ENCODE results near the gene MYH10. TPM values are rescaled to one million over a fixed set of nuclear protein-coding genes. Genes with fewer than 3 reads are reported as not detected.

Gene MYH10
- total RNA-seq, 1 donor from 2014 or later = 83.3 TPM

DNA sequence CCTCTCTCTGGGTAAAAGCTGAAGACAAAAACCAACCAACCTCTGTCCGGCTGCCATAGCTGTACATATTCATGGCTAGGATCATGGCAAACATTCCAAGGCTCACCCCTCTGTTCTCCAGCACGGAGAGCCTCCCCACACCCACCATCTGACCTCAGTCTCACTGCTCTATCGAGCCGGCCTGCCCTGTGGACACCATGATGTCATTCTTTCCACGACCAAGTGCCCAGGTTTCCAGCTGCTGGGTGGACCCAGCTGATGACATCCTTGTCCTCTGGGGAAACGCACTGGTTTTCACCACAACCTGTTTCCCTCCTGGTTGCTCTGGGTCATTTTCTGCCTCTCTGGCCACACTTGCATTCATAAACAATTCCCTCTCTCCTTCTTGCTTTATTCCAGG, 127.2 kb downstream of the MYH10 start:
- H3K27me3 ChIP-seq (ENCODE audit: low read depth) = no peaks in the 10 kb centered on the region
- TF ChIP-seq, protein P1, sequence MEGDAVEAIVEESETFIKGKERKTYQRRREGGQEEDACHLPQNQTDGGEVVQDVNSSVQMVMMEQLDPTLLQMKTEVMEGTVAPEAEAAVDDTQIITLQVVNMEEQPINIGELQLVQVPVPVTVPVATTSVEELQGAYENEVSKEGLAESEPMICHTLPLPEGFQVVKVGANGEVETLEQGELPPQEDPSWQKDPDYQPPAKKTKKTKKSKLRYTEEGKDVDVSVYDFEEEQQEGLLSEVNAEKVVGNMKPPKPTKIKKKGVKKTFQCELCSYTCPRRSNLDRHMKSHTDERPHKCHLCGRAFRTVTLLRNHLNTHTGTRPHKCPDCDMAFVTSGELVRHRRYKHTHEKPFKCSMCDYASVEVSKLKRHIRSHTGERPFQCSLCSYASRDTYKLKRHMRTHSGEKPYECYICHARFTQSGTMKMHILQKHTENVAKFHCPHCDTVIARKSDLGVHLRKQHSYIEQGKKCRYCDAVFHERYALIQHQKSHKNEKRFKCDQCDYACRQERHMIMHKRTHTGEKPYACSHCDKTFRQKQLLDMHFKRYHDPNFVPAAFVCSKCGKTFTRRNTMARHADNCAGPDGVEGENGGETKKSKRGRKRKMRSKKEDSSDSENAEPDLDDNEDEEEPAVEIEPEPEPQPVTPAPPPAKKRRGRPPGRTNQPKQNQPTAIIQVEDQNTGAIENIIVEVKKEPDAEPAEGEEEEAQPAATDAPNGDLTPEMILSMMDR (IDR thresholded peaks at IDR 0.05) = no peak
- peaks cover 76% of the 10 kb centered on the region for H3K36me3 ChIP-seq
- H3K4me3 ChIP-seq = no peak overlapping the region
- no peak for DNase-seq
- no peak for ATAC-seq
- intact Hi-C loops (cut with DNase I) = no loop called here
- no peak overlapping the region for H3K27ac ChIP-seq
- no peaks in the 10 kb centered on the region for H3K4me1 ChIP-seq
- no peaks in the 10 kb centered on the region for H3K9me3 ChIP-seq

DNA sequence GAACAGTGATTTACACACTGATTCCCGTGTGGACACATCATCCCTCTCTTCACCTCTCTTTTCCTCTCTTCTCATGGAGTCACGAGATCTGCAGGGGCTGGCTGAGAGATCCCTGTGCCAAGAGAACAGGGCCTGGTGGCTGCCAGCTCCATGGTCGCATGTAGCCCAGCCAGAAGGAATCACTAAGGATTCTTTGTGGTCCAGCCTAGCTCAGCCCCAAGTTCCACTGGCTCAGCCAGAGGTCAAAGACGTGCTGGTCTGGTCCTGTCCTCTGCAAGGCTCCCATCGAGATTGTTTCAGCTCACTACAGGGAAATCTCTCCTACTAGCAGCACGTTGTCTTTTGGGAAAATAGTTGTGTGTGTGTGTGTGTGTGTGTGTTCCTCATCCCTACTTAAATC, 128.4 kb downstream of the MYH10 start:
- Histone ChIP-seq H3K36me3 (peaks cover 71% of the 10 kb centered on the region), H3K27ac (no peak overlapping the region), H3K9me3 (no peaks in the 10 kb centered on the region), H3K27me3 (ENCODE audit: low read depth) (no peaks in the 10 kb centered on the region), H3K4me3 (no peak overlapping the region), H3K4me1 (no peaks in the 10 kb centered on the region)
- intact Hi-C loops (cut with DNase I) = no loop called here
- TF ChIP-seq, protein P1 (IDR thresholded peaks at IDR 0.05) = no peak
- no peak for ATAC-seq
- no peak for DNase-seq

DNA sequence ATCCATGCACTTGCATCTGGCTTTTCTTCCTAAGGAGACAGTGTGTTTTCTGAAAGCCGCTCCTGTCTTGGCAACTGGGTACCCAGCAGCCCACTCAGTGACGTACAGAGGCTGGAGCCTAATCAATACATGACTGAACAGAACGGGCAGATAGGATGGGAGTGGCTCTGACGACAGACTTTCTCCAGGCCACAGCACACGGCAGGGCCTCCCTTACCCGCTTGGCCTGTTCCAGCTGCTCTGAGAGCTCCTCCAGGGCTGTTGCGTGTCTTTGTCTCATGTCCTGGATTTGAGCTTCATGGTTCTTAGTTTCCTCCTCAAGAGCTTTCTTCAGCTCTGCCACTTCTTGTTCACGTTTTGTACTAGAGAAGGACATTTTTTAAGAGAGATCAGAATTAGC, 129.9 kb downstream of the MYH10 start:
- ATAC-seq = no peak
- Histone ChIP-seq H3K27me3 (ENCODE audit: low read depth) (no peaks in the 10 kb centered on the region), H3K4me3 (no peak overlapping the region), H3K36me3 (peaks cover 73% of the 10 kb centered on the region), H3K9me3 (no peaks in the 10 kb centered on the region), H3K4me1 (no peaks in the 10 kb centered on the region), H3K27ac (no peak overlapping the region)
- TF ChIP-seq, protein P1 (IDR thresholded peaks at IDR 0.05) = no peak
- intact Hi-C loops (cut with DNase I) = no loop called here
- no peak for DNase-seq

DNA sequence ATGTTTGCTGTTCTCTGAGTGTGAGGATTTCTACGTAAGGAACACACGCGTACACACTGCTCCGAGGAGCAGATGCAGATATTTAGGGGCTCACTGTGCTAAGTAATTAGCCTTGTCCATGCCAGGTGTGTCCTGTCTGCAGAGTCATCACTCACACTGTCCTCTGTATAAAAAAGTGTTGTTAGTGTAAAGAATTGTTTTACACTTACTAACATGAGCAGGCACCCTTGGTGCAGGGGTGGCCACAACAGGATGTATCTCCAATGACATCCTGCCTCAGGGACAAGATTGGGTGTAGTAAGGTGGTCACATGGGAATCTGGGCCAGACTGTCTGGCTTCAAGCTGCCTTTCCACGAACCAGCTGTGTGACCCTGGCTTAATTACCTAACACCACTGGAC, 130.9 kb downstream of the MYH10 start:
- no peaks in the 10 kb centered on the region for H3K27me3 ChIP-seq (ENCODE audit: low read depth)
- H3K4me3 ChIP-seq = no peak overlapping the region
- H3K9me3 ChIP-seq = no peaks in the 10 kb centered on the region
- ATAC-seq (no peak), DNase-seq (no peak)
- no peaks in the 10 kb centered on the region for H3K4me1 ChIP-seq
- TF ChIP-seq, protein P1 (IDR thresholded peaks at IDR 0.05) = no peak
- intact Hi-C loops (cut with DNase I) = no loop called here
- H3K27ac ChIP-seq = no peak overlapping the region
- peaks cover 71% of the 10 kb centered on the region for H3K36me3 ChIP-seq

DNA sequence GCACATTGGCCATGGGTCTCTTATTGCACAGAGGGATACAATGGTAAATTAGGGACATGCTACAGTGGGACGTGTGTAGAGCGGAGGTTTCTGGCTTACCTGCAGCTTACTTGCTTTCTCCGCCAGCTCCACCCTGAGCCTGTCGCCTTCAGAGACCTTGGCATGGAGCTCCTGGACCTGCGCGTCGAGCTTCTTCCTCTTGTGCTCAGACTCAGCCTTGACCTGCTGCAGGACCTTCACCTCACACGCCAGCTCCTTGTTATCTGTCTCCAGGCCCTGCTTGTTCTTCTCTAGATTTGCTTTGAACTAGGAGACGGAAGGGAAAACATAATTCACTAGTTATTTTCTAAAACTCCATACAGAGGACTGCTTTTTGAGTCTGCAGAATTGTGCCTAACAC, 131.4 kb downstream of the MYH10 start:
- DNase-seq = no peak
- no peaks in the 10 kb centered on the region for H3K4me1 ChIP-seq
- intact Hi-C loops (cut with DNase I) = no loop called here
- TF ChIP-seq, protein P1 (IDR thresholded peaks at IDR 0.05) = no peak
- ATAC-seq = no peak
- no peak overlapping the region for H3K27ac ChIP-seq
- no peak overlapping the region for H3K4me3 ChIP-seq
- peaks cover 70% of the 10 kb centered on the region for H3K36me3 ChIP-seq
- no peaks in the 10 kb centered on the region for H3K27me3 ChIP-seq (ENCODE audit: low read depth)
- no peaks in the 10 kb centered on the region for H3K9me3 ChIP-seq

DNA sequence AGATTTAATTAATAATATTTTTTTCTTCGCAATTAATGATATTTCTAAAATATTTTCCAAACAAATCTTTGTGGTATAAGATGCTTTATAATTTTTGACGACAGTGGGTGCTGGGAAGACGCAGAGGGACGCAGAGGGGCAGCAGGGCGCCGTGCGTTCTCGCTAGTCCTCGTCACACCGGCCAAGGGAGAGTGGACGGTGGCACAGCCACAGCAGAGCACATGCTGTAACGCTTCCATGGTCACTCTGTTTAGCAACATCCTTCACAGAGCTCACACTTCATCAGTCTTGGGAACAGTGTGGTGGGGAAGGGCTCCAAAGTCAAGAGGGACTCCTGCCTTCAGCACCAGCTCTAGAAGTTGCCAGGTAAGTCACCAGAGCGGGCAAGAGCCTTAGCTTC, 134.4 kb downstream of the MYH10 start:
- intact Hi-C loops (cut with DNase I) = no loop called here
- no peaks in the 10 kb centered on the region for H3K9me3 ChIP-seq
- H3K27ac ChIP-seq = no peak overlapping the region
- no peak for ATAC-seq
- H3K4me3 ChIP-seq = no peak overlapping the region
- H3K36me3 ChIP-seq = peaks cover 81% of the 10 kb centered on the region
- H3K27me3 ChIP-seq (ENCODE audit: low read depth) = no peaks in the 10 kb centered on the region
- TF ChIP-seq, protein P1 (IDR thresholded peaks at IDR 0.05) = no peak
- DNase-seq = no peak
- H3K4me1 ChIP-seq = no peaks in the 10 kb centered on the region

Data from lower lobe of right lung (tissue), 2 donors.